ENCODE measurements around the gene ZNF138. TPM values are rescaled to one million over a fixed set of nuclear protein-coding genes. Genes with fewer than 3 reads are reported as not detected.
A peak's percentile ranks its signal among the peaks of the same experiment; 100 is the strongest.

ZNF138 gene
- total RNA-seq, result 17.3 and 18.5 TPM in 2 replicates
- long read RNA-seq, transcript ZNF138-206 (4 exons, 2,230 nt), result minor isoform, 9 of 51 reads
- long read RNA-seq, transcript ZNF138-205 (3 exons, 1,066 nt), result minor isoform, 6 of 51 reads
- long read RNA-seq, transcript ZNF138-203 (2 exons, 2,308 nt), result major isoform, 11 of 51 reads
- long read RNA-seq, partial matches to known transcripts, result 0 of 51 reads
- long read RNA-seq, other reads (novel, unspliced or antisense), result 21 of 51 reads

- peak; percentile 32 for TF ChIP-seq CTCF (conservative IDR thresholded peaks at IDR 0.05)
- Mint-ChIP-seq H3K9me3 (no peaks in the 10 kb centered on the region), H3K27me3 (ENCODE audit: low read depth) (peaks cover 14% of the 10 kb centered on the region), H3K36me3 (ENCODE audit: low read depth) (peaks cover 19% of the 10 kb centered on the region), H3K27ac (ENCODE audit: unreplicated experiment) (peak within 1 kb of the TSS; percentile 100), H3K4me1 (peaks cover 22% of the 10 kb centered on the region), H3K4me3 (peak within 1 kb of the TSS; percentile 100)
- peak; percentile 88 for DNase-seq (ENCODE audit: low read depth, low spot score)
Measured at GRCh38 chr7:64794171-64794844, at the start of gene ZNF138. Gene ZNF138, plus strand, starts transcription at chr7:64794428. Its CDS starts 141 bp downstream, at chr7:64794569.

DNA sequence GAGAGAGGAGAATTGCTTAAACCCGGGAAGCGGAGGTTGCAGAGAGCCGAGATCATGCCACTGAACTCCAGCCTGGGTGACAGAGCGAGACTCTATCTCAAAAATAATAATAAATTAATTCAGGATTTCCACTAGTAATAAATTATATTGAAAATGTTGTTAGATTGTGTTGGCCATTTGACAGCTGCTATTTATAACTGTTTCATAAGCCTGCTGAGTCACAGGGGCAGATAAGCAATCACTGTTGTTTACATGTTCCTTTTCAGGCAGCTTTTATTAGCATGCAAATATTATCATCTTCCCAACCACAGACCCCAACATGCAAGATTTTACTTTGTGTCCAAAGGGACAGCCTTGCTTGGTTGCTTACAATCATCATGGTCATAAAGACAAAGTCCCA, 49.5 kb upstream of the ZNF138 start:
- DNase-seq (ENCODE audit: low read depth, low spot score), result no peak
- Mint-ChIP-seq H3K9me3 (peaks cover 12% of the 10 kb centered on the region), H3K27me3 (ENCODE audit: low read depth) (no peaks in the 10 kb centered on the region), H3K27ac (ENCODE audit: unreplicated experiment) (no peak overlapping the region), H3K36me3 (ENCODE audit: low read depth) (peaks cover 9% of the 10 kb centered on the region), H3K4me1 (no peaks in the 10 kb centered on the region), H3K4me3 (no peak overlapping the region)
- TF ChIP-seq CTCF (conservative IDR thresholded peaks at IDR 0.05), result no peak

- Mint-ChIP-seq H3K27me3 (ENCODE audit: low read depth) (no peaks in the 10 kb centered on the region), H3K4me1 (no peaks in the 10 kb centered on the region), H3K36me3 (ENCODE audit: low read depth) (peaks cover 10% of the 10 kb centered on the region), H3K9me3 (peaks cover 7% of the 10 kb centered on the region), H3K27ac (ENCODE audit: unreplicated experiment) (no peak overlapping the region), H3K4me3 (no peak overlapping the region)
- TF ChIP-seq CTCF (conservative IDR thresholded peaks at IDR 0.05), result no peak
- no peak for DNase-seq (ENCODE audit: low read depth, low spot score)
Measured at GRCh38 chr7:64747802-64748201, 46.4 kb upstream of the ZNF138 start.

GRCh38 chr7:64753032-64753431, 41.2 kb upstream of the ZNF138 start:
- H3K36me3 Mint-ChIP-seq (ENCODE audit: low read depth), result peaks cover 3% of the 10 kb centered on the region
- no peaks in the 10 kb centered on the region for H3K4me1 Mint-ChIP-seq
- H3K9me3 Mint-ChIP-seq, result peaks cover 12% of the 10 kb centered on the region
- no peak overlapping the region for H3K4me3 Mint-ChIP-seq
- DNase-seq (ENCODE audit: low read depth, low spot score), result no peak
- TF ChIP-seq CTCF (conservative IDR thresholded peaks at IDR 0.05), result no peak
- no peak overlapping the region for H3K27ac Mint-ChIP-seq (ENCODE audit: unreplicated experiment)
- H3K27me3 Mint-ChIP-seq (ENCODE audit: low read depth), result no peaks in the 10 kb centered on the region

GRCh38 chr7:64755865-64756264, 38.4 kb upstream of the ZNF138 start:
- Mint-ChIP-seq H3K36me3 (ENCODE audit: low read depth) (peaks cover 3% of the 10 kb centered on the region), H3K9me3 (peaks cover 12% of the 10 kb centered on the region), H3K27ac (ENCODE audit: unreplicated experiment) (no peak overlapping the region), H3K27me3 (ENCODE audit: low read depth) (no peaks in the 10 kb centered on the region), H3K4me1 (no peaks in the 10 kb centered on the region), H3K4me3 (no peak overlapping the region)
- no peak for DNase-seq (ENCODE audit: low read depth, low spot score)
- no peak for TF ChIP-seq CTCF (conservative IDR thresholded peaks at IDR 0.05)
